K562 (cell line): ENCODE data around the gene SPOCD1. TPM values are rescaled to one million over a fixed set of nuclear protein-coding genes. Genes with fewer than 3 reads are reported as not detected.

Experiments
- CTCFL ChIP-seq: IDR thresholded peaks from 2 replicates; pipeline ENCODE4 v1.6.1; 2011; ENCODE audit warnings: borderline replicate concordance, low read depth, mild to moderate bottlenecking, moderate library complexity, low read length; ENCODE audit not compliant: insufficient read depth, poor library complexity, severe bottlenecking
- EZH2 ChIP-seq: IDR thresholded peaks from 2 replicates; pipeline ENCODE4 v1.6.1; 2012; ENCODE audit warnings: low read depth, mild to moderate bottlenecking, inconsistent platforms, low read length, borderline replicate concordance
- IRF2 ChIP-seq: sonication (generic); formaldehyde crosslinking; IDR thresholded peaks from 2 replicates; pipeline ENCODE4 v1.8.1; 2022; ENCODE audit warnings: mild to moderate bottlenecking, missing genetic modification reagents
- KLF1 ChIP-seq: fragments of 450-650 bp; IDR thresholded peaks from 2 replicates; pipeline ENCODE4 v1.6.1; 2016; ENCODE audit warnings: missing genetic modification characterization, missing compliant biosample characterization
- L3MBTL2 ChIP-seq: fragments of 450-650 bp; IDR thresholded peaks from 2 replicates; pipeline ENCODE4 v1.6.1; 2016; ENCODE audit warnings: mild to moderate bottlenecking, moderate library complexity
- RNF219 ChIP-seq: fragments of 250-450 bp; sonication (Bioruptor Pico); IDR thresholded peaks from 2 replicates; pipeline ENCODE4 v1.5.0; 2022; ENCODE audit warnings: mild to moderate bottlenecking
- SMARCC2 ChIP-seq: fragments of 450-650 bp; IDR thresholded peaks from 2 replicates; pipeline ENCODE4 v1.6.1; 2017; ENCODE audit warnings: antibody characterized with exemption, moderate library complexity, mild to moderate bottlenecking, low read depth
- ZFP91 ChIP-seq: sonication (generic); formaldehyde crosslinking; IDR thresholded peaks from 2 replicates; pipeline ENCODE4 v1.8.0; 2022; ENCODE audit warnings: mild to moderate bottlenecking, missing genetic modification reagents
- ZNF224 ChIP-seq: sonication (generic); formaldehyde crosslinking; IDR thresholded peaks from 2 replicates; pipeline ENCODE4 v1.8.0; 2022; ENCODE audit warnings: mild to moderate bottlenecking, missing genetic modification reagents
- ZNF263 ChIP-seq: sonication (generic); formaldehyde crosslinking; IDR thresholded peaks from 2 replicates; pipeline ENCODE4 v1.8.0; 2022; ENCODE audit warnings: mild to moderate bottlenecking, missing genetic modification reagents, borderline replicate concordance
- ZNF639 ChIP-seq, 2 experiments: fragments of 200-800 bp in 1 of 2; sonication (Bioruptor generic) in 1 of 2; sonication (generic) in 1 of 2; formaldehyde crosslinking in 1 of 2; IDR thresholded peaks in 1 of 2; conservative IDR thresholded peaks in 1 of 2; 2 replicates each; pipeline versions ENCODE4 v1.5.0 to v1.6.1; 2016 to 2020; ENCODE audit warnings: missing compliant biosample characterization in 1 of 2, missing genetic modification characterization in 1 of 2, missing genetic modification reagents in 1 of 2
- ZNF79 ChIP-seq: fragments of 250-450 bp; sonication (Bioruptor Pico); IDR thresholded peaks from 2 replicates; pipeline ENCODE4 v1.4.0; 2020; ENCODE audit warnings: low read depth, mild to moderate bottlenecking, moderate library complexity
- polyA plus RNA-seq, 8 experiments: library from polyadenylated mRNA; depleted of rRNA in 4 of 8; stranded (reverse) in 5 of 8; unstranded in 3 of 8; fragments of >200 nt; fragmentation: Nextera tagmentation in 2 of 8; fragmentation: Illumina TruSeq in 1 of 8; extraction: Ambion mirVana in 2 of 8; extraction: Trizol in 1 of 8; gene quantifications; 2 replicates each; pipeline versions ENCODE4 v1.2.1 to v1.2.3, GENCODE V29; 2011 to 2014; ENCODE audit warnings: inconsistent platforms in 1 of 8, missing spikeins in 1 of 8
- total RNA-seq, 7 experiments: library from RNA; depleted of rRNA in 6 of 7; stranded (reverse); fragments of >200 nt in 6 of 7; fragmentation: Illumina TruSeq in 2 of 7; extraction: Trizol in 2 of 7; gene quantifications; 2 replicates each; pipeline versions ENCODE4 v1.2.1 to v1.2.3, GENCODE V29; 2011 to 2021; ENCODE audit warnings: low replicate concordance in 1 of 7
- TF ChIP-seq, protein P1 (sequence below), 3 experiments: fragments of 200-800 bp in 1 of 3; sonication (Bioruptor generic) in 1 of 3; sonication (generic) in 1 of 3; formaldehyde crosslinking in 1 of 3; IDR thresholded peaks; 2 replicates each; pipeline versions ENCODE4 v1.6.1 to v1.8.0; 2016 to 2022; ENCODE audit warnings: mild to moderate bottlenecking in 2 of 3, missing compliant biosample characterization in 2 of 3, missing genetic modification characterization in 2 of 3, missing genetic modification reagents in 1 of 3
- TF ChIP-seq, protein P2 (sequence below): IDR thresholded peaks from 3 replicates; pipeline ENCODE4 v1.6.1; 2011; ENCODE audit warnings: borderline replicate concordance, mild to moderate bottlenecking; ENCODE audit not compliant: insufficient read length, insufficient read depth

Gene SPOCD1
- total and polyA plus RNA-seq, 9 of the 15 experiments (the other 6 are each of a cell fraction or from before 2014, with no cell fraction given): 0.03 to 0.71 (median 0.26) TPM; not detected in 1

DNA sequence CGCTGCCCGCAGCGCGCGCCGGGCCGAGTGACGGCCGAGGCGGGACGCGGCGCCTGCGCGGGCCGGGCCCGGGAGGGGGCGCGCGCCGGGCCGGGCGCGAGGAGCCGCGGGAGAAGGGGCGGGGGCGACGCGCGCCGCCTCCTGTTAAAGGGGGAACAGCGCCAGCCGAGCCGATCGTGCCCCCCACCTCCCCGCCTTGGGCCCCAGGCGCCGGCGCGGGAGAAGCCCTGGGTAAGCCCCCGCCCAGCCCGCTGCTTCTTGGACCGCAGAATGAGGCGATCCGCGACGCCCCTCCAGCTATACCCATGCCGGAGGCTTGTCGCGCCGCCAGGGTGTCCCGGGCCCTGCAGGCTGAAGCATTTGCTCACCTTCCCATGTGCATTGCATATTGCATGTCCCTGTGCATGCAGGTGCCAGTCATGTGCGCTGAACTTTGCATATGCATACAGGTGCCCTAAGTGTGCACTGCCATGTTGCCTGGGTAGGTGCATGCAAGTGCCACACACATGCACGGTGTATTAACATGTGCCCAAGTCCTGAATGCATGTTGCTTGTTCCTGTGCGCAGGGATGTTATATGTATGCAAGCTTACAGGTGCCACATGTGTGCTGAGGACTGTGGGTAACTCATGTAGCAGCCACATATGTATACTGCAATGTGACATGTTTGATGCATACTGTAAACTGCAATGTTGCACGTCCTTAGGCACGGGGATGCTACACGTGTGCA lies 51.3 kb downstream of the SPOCD1 start, which contains the start of gene ADGRB2 (continued):
- TF ChIP-seq ZNF639 (CRISPR knock-in tag; conservative IDR thresholded peaks at IDR 0.05 in 1 of 2, IDR thresholded peaks at IDR 0.05 in 1 of 2) (no peak), ZFP91 (peak; percentile 44; the same call in 1 of the 2 replicates), CTCFL (peak; percentile 55), ZNF224 (CRISPR knock-in tag) (0 out of 2 replicates have a peak, but pooled peaks have one; percentile 60), ZNF263 (CRISPR knock-in tag) (peak; percentile 52), ZNF79 (CRISPR knock-in tag) (no peak), RNF219 (no peak), SMARCC2 (no peak), KLF1 (tag) (no peak), L3MBTL2 (peak; percentile 9; the same call in 1 of the 2 replicates), EZH2 (0 out of 2 replicates have a peak, but pooled peaks have one; percentile 73), IRF2 (peak; percentile 66)
- TF ChIP-seq, protein P1, sequence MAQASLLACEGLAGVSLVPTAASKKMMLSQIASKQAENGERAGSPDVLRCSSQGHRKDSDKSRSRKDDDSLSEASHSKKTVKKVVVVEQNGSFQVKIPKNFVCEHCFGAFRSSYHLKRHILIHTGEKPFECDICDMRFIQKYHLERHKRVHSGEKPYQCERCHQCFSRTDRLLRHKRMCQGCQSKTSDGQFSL (CRISPR knock-in tag; IDR thresholded peaks at IDR 0.05): 0 out of 2 replicates have a peak, but pooled peaks have one; percentile 54
- TF ChIP-seq, protein P1 (tag; IDR thresholded peaks at IDR 0.05): no peak
- TF ChIP-seq, protein P2, sequence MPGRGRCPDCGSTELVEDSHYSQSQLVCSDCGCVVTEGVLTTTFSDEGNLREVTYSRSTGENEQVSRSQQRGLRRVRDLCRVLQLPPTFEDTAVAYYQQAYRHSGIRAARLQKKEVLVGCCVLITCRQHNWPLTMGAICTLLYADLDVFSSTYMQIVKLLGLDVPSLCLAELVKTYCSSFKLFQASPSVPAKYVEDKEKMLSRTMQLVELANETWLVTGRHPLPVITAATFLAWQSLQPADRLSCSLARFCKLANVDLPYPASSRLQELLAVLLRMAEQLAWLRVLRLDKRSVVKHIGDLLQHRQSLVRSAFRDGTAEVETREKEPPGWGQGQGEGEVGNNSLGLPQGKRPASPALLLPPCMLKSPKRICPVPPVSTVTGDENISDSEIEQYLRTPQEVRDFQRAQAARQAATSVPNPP: no peak
